GM19452 (cell line): ENCODE results near the gene CHST13.
"Not testable (repeated sequence)": the region's sequence is repeated elsewhere in the genome, so short reads cannot be mapped to it uniquely, and the experiment has no call there.

Experiments used
- ATAC-seq: cut with Tn5 transposase; IDR thresholded peaks from one replicate; pipeline ENCODE4 v1.9.1; 2021; ENCODE audit not compliant: unreplicated experiment

CHST13 gene

DNA sequence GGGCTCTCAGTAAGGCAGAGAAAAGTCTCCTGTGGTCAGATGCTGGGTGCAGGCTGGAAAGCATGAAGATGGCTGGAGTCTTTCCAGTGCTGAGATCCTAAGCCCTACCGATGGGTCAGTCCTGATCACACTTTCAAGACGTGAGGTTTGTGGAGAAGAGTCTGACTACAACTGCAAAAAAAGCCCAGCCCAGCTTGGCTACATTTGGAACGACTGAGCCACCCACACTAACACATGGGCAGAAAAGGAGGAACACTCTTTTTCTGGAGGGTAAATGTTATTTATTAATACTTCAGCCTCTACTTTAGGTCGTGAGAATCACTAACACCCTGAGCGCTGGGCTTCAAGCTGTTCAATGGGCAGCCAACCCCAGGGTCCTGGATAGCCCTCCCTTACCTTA lies 56.8 kb downstream of the CHST13 start:
- no peak for ATAC-seq

DNA sequence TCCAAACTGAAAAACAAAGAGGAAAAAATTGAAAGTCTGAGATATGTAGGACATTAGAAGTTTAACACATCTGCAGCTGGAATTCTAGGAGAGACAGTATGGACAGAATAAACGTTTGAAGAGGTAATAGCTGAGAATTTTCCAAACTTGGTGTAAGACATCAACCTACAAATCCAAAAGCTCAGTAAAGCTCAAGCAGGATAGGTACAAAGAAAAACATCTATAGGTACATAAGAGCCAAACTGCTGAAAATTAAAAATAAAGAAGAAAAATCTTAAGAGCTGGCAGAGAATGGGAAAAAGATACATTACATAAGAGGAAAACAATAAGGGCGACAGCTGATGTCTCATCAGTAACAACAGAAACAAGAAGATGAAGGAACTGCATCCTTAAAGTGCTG lies 57.6 kb downstream of the CHST13 start:
- no peak for ATAC-seq

DNA sequence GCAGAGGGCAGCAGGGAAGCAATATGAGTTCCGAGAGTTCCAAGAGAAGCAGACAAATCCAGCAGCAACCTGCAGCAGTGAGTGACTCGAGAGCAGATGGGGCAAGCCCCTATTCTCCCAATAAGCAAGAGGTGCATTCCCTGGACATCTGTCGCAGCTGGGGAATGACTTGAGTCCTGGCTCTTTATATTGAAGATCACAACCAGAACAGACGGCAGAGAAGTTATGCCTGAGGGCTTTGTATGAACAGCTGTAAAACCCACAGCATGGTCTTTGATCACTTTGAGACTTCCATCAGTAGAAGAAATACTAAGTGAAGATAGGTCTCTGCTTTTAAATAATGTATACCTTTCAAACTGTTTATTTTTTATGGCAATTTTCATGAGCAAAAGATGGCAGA lies 58.4 kb downstream of the CHST13 start:
- ATAC-seq: no peak

GRCh38 chr3:126591515-126591914 lies 67.6 kb downstream of the CHST13 start:
- not testable (repeated sequence) for ATAC-seq
